Stimulated activated CD4-positive, alpha-beta T cell treated with anti-CD3 and anti-CD28 coated beads, Interleukin-4, amount 100 ng/mL, for 4 hours (primary cell): ENCODE data around the gene SP110.
"Not testable (repeated sequence)": the region's sequence is repeated elsewhere in the genome, so short reads cannot be mapped to it uniquely, and the experiment has no call there.

ENCODE experiments used
- DNase-seq, 2 experiments: peaks; one replicate each; pipeline ENCODE4 v3.0.0-alpha.2; 2020

SP110 gene

GRCh38 chr2:230120376-230120775 is 99.4 kb downstream of the SP110 start:
- not testable (repeated sequence) for DNase-seq

GRCh38 chr2:230119827-230120226 is 100.0 kb downstream of the SP110 start:
- DNase-seq, result not testable (repeated sequence)
